Prostate gland (tissue), 2 donors: ENCODE results near the gene CADPS. TPM values are rescaled to one million over a fixed set of nuclear protein-coding genes. Genes with fewer than 3 reads are reported as not detected.

Experiments
- DNase-seq: peaks from one replicate; pipeline ENCODE4 v3.0.0-alpha.2; 2019; ENCODE audit warnings: low spot score
- H3K27ac ChIP-seq, 2 donors: fragments of 200-600 bp; sonication (generic); 2 replicates each; pipeline ENCODE4 v1.5.1; 2017 to 2019
- H3K27me3 ChIP-seq: fragments of 200-600 bp; sonication (generic); replicated peaks from 2 replicates; pipeline ENCODE4 v1.5.1; 2019; ENCODE audit not compliant: insufficient read depth
- H3K36me3 ChIP-seq, 2 donors: fragments of 200-600 bp; sonication (generic); 1 replicate in 1 of 2; 2 replicates in 1 of 2; pipeline versions ENCODE4 v1.5.1 to v1.8.1; 2017 to 2019
- H3K4me1 ChIP-seq: fragments of 200-600 bp; sonication (generic); replicated peaks from 2 replicates; pipeline ENCODE4 v1.5.1; 2019
- H3K4me3 ChIP-seq, 2 donors: fragments of 200-600 bp; sonication (generic); 2 replicates each; pipeline ENCODE4 v1.5.1; 2017 to 2019
- H3K9me3 ChIP-seq: fragments of 200-600 bp; sonication (generic); 2 replicates; pipeline ENCODE4 v1.5.1; 2017
- POLR2A ChIP-seq: fragments of 450-650 bp; IDR thresholded peaks from one replicate; pipeline ENCODE4 v1.6.1; 2016; ENCODE audit warnings: antibody characterized with exemption, mild to moderate bottlenecking
- POLR2AphosphoS5 ChIP-seq: sonication (generic); formaldehyde crosslinking; IDR thresholded peaks from one replicate; pipeline ENCODE4 v1.6.1; 2017; ENCODE audit warnings: antibody characterized with exemption
- WGBS: methylation state at CpG from one replicate; pipeline ENCODE4 v1.1.5; 2018; 5-methylcytosine and 5-hydroxymethylcytosine counted together
- intact Hi-C: fragments of 100-400 bp; cut with DNase I; formaldehyde crosslinking; loops from one replicate; pipeline ENCODE4 v1.14.2; 2022
- total RNA-seq, 2 donors: library from RNA; depleted of rRNA; stranded (reverse); fragments of >200 nt; gene quantifications; one replicate each; pipeline ENCODE4 v1.1.0, GENCODE V29; 2016
- TF ChIP-seq, protein P1 (sequence below), 4 experiments: fragments of 200-600 bp in 2 of 4; fragments of 450-650 bp in 2 of 4; sonication (generic) in 2 of 4; IDR thresholded peaks; 1 replicate in 3 of 4; 2 replicates in 1 of 4; pipeline ENCODE4 v1.5.1; 2016 to 2019; ENCODE audit warnings: antibody characterized with exemption in 4 of 4, mild to moderate bottlenecking in 2 of 4, moderate library complexity in 2 of 4

The CADPS gene
- total RNA-seq, 2 donors from 2014 or later, result 4.0 to 7.7 TPM

DNA sequence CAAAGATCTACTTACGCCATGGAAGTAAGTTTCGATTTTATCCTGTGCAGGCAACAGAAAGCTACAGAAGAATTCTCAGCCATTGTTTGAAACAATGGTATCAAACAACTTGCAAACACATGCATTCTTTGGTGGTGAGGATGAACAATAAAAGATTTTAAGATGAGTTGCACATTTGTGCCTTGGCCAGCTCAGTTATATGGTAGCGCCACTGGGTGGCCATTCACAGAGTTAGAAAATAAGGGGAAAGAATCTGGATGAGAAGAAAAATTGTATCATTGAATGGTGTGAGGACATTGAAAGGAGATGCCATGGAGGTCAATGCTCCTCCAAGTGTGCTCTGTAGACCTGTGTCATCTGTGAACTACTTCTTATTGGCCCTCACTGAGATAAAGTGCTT lies 11.6 kb downstream of the CADPS start:
- TF ChIP-seq, protein P1, sequence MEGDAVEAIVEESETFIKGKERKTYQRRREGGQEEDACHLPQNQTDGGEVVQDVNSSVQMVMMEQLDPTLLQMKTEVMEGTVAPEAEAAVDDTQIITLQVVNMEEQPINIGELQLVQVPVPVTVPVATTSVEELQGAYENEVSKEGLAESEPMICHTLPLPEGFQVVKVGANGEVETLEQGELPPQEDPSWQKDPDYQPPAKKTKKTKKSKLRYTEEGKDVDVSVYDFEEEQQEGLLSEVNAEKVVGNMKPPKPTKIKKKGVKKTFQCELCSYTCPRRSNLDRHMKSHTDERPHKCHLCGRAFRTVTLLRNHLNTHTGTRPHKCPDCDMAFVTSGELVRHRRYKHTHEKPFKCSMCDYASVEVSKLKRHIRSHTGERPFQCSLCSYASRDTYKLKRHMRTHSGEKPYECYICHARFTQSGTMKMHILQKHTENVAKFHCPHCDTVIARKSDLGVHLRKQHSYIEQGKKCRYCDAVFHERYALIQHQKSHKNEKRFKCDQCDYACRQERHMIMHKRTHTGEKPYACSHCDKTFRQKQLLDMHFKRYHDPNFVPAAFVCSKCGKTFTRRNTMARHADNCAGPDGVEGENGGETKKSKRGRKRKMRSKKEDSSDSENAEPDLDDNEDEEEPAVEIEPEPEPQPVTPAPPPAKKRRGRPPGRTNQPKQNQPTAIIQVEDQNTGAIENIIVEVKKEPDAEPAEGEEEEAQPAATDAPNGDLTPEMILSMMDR (IDR thresholded peaks at IDR 0.05), result no peak
- TF ChIP-seq POLR2A, result no peak
- no peak for TF ChIP-seq POLR2AphosphoS5
- no peaks in the 10 kb centered on the region for H3K9me3 ChIP-seq
- H3K36me3 ChIP-seq, result no peaks in the 10 kb centered on the region
- H3K27ac ChIP-seq, result no peak overlapping the region
- H3K4me3 ChIP-seq, result no peak overlapping the region
- H3K27me3 ChIP-seq, result no peaks in the 10 kb centered on the region
- DNase-seq, result no peak
- no peaks in the 10 kb centered on the region for H3K4me1 ChIP-seq
- intact Hi-C loops, result no loop called here
- 95% methylated on average over 3 of the region's 3 CpGs for WGBS

DNA sequence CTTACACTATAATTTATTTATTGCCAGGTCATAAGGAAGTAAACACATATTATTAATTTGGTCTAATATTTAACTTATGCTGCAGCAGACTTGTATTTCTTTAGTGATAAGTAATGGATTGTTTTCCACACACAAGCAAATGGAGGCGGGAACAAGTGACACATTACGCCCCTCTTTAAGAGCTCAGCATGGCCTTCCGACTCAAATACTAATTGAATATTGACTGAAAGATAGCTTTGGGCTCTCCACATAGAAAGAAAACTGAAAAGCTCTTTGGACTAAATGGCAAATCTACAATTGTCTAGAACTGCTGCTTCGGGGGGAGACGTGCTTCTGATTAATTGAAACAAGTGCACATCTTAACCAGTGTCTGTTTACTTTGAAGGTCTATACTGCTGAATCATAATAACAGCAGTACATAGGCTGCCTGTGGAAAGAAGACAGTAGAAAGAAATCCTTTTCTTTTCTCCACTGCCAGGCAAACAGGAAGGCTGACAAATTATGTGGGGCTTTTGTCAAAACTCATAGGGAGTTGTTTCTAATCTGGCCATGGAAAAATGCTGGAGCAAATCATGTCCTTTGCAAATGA lies 15.9 kb downstream of the CADPS start:
- Histone ChIP-seq H3K36me3 (no peaks in the 10 kb centered on the region), H3K27ac (no peak overlapping the region), H3K4me1 (no peaks in the 10 kb centered on the region), H3K27me3 (no peaks in the 10 kb centered on the region), H3K9me3 (no peaks in the 10 kb centered on the region), H3K4me3 (no peak overlapping the region)
- no peak for TF ChIP-seq POLR2AphosphoS5
- TF ChIP-seq, protein P1 (IDR thresholded peaks at IDR 0.05), result no peak
- TF ChIP-seq POLR2A, result no peak
- no peak for DNase-seq
- intact Hi-C loops, result no loop called here
- WGBS, result 75% methylated on average over 5 of the region's 5 CpGs

DNA sequence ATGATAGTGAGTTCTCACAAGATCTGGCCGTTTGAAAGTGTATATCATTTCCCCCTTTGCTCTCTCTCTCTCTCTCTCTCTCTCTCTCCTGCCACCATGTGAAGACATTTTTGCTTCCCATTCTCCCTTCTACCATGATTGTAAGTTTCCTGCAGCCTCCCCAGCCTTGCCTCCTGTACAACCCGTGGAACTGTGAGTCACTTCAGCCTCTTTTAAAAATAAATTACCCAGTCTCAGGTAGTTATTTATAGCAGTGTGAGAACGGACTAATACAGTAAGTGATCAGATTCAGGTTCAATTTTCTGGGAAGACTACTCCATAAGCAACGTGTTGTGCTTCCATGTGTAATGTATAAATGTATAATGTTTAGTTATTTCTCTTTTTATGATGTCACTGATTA lies 29.2 kb downstream of the CADPS start:
- TF ChIP-seq POLR2A (no peak), POLR2AphosphoS5 (no peak)
- TF ChIP-seq, protein P1 (IDR thresholded peaks at IDR 0.05), result no peak
- H3K9me3 ChIP-seq, result no peaks in the 10 kb centered on the region
- no peak for DNase-seq
- no peaks in the 10 kb centered on the region for H3K4me1 ChIP-seq
- H3K4me3 ChIP-seq, result no peak overlapping the region
- H3K27ac ChIP-seq, result no peak overlapping the region
- intact Hi-C loops, result no loop called here
- 78% methylated on average over 4 of the region's 4 CpGs for WGBS
- no peaks in the 10 kb centered on the region for H3K27me3 ChIP-seq
- H3K36me3 ChIP-seq, result no peaks in the 10 kb centered on the region

DNA sequence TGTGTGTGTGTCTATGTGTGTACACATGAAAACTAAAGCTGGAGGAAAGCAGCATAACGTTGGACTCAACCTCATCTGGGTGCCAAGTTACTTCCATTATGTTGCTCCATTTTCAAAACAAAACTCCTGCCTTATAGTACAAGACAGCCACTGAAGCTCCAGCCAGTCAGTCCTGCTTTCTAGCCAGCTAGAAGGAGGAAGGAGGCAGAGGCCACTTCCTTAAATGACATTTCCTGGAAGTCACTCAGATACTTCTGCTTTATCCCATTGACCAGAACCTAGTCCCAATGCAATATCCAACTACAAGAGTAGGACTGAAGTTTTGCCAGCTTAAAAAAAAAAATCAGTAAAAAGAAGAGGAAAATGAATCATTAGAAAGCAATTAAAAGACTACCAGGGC lies 31.7 kb downstream of the CADPS start:
- no peaks in the 10 kb centered on the region for H3K9me3 ChIP-seq
- H3K4me1 ChIP-seq, result no peaks in the 10 kb centered on the region
- no peaks in the 10 kb centered on the region for H3K36me3 ChIP-seq
- WGBS, result 47% methylated on average over 1 of the region's 1 CpG
- no peak overlapping the region for H3K27ac ChIP-seq
- no peaks in the 10 kb centered on the region for H3K27me3 ChIP-seq
- intact Hi-C loops, result no loop called here
- H3K4me3 ChIP-seq, result no peak overlapping the region
- TF ChIP-seq POLR2AphosphoS5 (no peak), POLR2A (no peak)
- TF ChIP-seq, protein P1 (IDR thresholded peaks at IDR 0.05), result no peak
- no peak for DNase-seq

DNA sequence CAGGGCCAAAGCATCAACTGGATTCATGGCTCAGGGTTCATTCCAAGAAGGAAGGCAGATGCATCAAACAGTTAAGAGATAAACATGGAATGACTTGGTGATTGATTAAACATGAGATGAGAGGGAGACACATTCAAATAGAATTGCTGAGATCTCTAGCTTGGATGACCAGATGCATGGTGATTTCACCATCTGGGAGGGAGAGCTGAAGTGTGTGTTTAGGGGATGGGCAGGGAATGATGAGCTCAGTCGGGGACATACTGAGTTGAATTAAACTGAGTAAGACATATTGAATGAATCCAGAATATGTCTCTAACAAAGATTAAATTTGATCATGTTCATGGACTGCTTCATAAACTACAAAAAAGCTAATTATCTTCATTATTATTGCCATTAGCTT lies 35.5 kb downstream of the CADPS start:
- H3K9me3 ChIP-seq, result no peaks in the 10 kb centered on the region
- H3K4me1 ChIP-seq, result no peaks in the 10 kb centered on the region
- DNase-seq, result no peak
- no peaks in the 10 kb centered on the region for H3K27me3 ChIP-seq
- no peaks in the 10 kb centered on the region for H3K36me3 ChIP-seq
- no peak overlapping the region for H3K27ac ChIP-seq
- intact Hi-C loops, result no loop called here
- no peak overlapping the region for H3K4me3 ChIP-seq
- 91% methylated on average over 1 of the region's 1 CpG for WGBS
- TF ChIP-seq POLR2AphosphoS5 (no peak), POLR2A (no peak)
- TF ChIP-seq, protein P1 (IDR thresholded peaks at IDR 0.05), result no peak
